H1 (cell line): ENCODE measurements around the gene ATG16L1. TPM values are rescaled to one million over a fixed set of nuclear protein-coding genes. Genes with fewer than 3 reads are reported as not detected.

Experiments
- CTCF ChIA-PET: fragments of 300-600 bp; sonication (Branson Sonifier 250); formaldehyde crosslinking; loops from one replicate; lab custom pipeline; 2021; ENCODE audit not compliant: partially characterized antibody; lab: Charles Lee
- POLR2A ChIA-PET: fragments of 300-600 bp; sonication (Branson Sonifier 250); formaldehyde crosslinking; loops from one replicate; lab custom pipeline; 2021; ENCODE audit warnings: inconsistent platforms; ENCODE audit not compliant: partially characterized antibody; lab: Charles Lee
- DNase-seq, 2 experiments: peaks; one replicate each; pipeline versions ENCODE4 v3.0.0 to v3.0.0-alpha.2; 2010 to 2022; ENCODE audit warnings: low spot score in 2 of 2, low read depth in 1 of 2, mixed read lengths in 1 of 2
- FAIRE-seq: peaks from 2 replicates; lab custom pipeline; 2011; peaks lifted over from hg19 to GRCh38; lab: Jason Lieb, UNC
- H2AFZ ChIP-seq: 2 replicates; pipeline ENCODE4 v1.8.1; 2012; ENCODE audit warnings: low read length, inconsistent platforms
- H2AK5ac ChIP-seq: 2 replicates; pipeline ENCODE4 v1.6.1; 2013; ENCODE audit warnings: low read depth, low read length
- H2BK120ac ChIP-seq: replicated peaks from 2 replicates; pipeline ENCODE3; 2013; ENCODE audit warnings: low read depth, low read length, inconsistent platforms
- H2BK12ac ChIP-seq: 2 replicates; pipeline ENCODE4 v1.6.1; 2013; ENCODE audit warnings: low read depth, low read length
- H2BK15ac ChIP-seq: 2 replicates; pipeline ENCODE4 v1.6.1; 2013; ENCODE audit warnings: low read length
- H2BK20ac ChIP-seq: 2 replicates; pipeline ENCODE4 v1.6.1; 2013; ENCODE audit warnings: low read length
- H2BK5ac ChIP-seq: 2 replicates; pipeline ENCODE4 v1.6.1; 2013; ENCODE audit warnings: low read depth, low read length
- H3K14ac ChIP-seq: 2 replicates; pipeline ENCODE4 v1.6.1; 2013; ENCODE audit warnings: inconsistent platforms; ENCODE audit not compliant: insufficient read length
- H3K18ac ChIP-seq: 2 replicates; pipeline ENCODE4 v1.6.1; 2013; ENCODE audit warnings: low read length; ENCODE audit errors: extremely low read depth
- H3K23ac ChIP-seq: 2 replicates; pipeline ENCODE4 v1.6.1; 2013; ENCODE audit warnings: inconsistent platforms; ENCODE audit not compliant: insufficient read length
- H3K23me2 ChIP-seq: 2 replicates; pipeline ENCODE4 v1.6.1; 2013; ENCODE audit warnings: low read depth, low read length
- H3K27ac ChIP-seq: 2 replicates; pipeline ENCODE4 v1.6.1; 2011; ENCODE audit warnings: low read depth, low read length, inconsistent platforms
- H3K27me3 ChIP-seq, 4 experiments: replicated peaks in 1 of 4; 1 replicate in 1 of 4; 2 replicates in 3 of 4; pipeline versions ENCODE4 v1.6.1 to v1.8.1; 2011 to 2013; ENCODE audit warnings: low read length in 3 of 4, mild to moderate bottlenecking in 3 of 4, inconsistent platforms in 2 of 4, mixed read lengths in 2 of 4, moderate library complexity in 1 of 4; ENCODE audit not compliant: control insufficient read depth in 3 of 4, insufficient read depth in 3 of 4; ENCODE audit errors: extremely low read depth in 1 of 4
- H3K36me3 ChIP-seq, 4 experiments: 2 replicates each; pipeline versions ENCODE4 v1.6.1 to v1.8.1; 2011 to 2013; ENCODE audit warnings: mild to moderate bottlenecking in 4 of 4, low read length in 3 of 4, moderate library complexity in 2 of 4, control low read depth in 1 of 4, inconsistent platforms in 1 of 4; ENCODE audit not compliant: insufficient read depth in 4 of 4, control insufficient read depth in 2 of 4
- H3K4ac ChIP-seq: replicated peaks from 2 replicates; pipeline ENCODE3; 2013; ENCODE audit warnings: low read length, low read depth, mixed read lengths, inconsistent platforms; ENCODE audit not compliant: insufficient read length
- H3K4me1 ChIP-seq, 4 experiments: replicated peaks in 1 of 4; 1 replicate in 1 of 4; 2 replicates in 3 of 4; pipeline versions ENCODE4 v1.6.1 to v1.8.1; 2011 to 2013; ENCODE audit warnings: low read length in 3 of 4, inconsistent platforms in 2 of 4, mixed read lengths in 1 of 4; ENCODE audit not compliant: insufficient read depth in 4 of 4, control insufficient read depth in 3 of 4
- H3K4me2 ChIP-seq, 2 experiments: 2 replicates each; pipeline versions ENCODE4 v1.6.1 to v1.8.1; 2011 to 2013; ENCODE audit warnings: low read depth in 2 of 2, low read length in 2 of 2, control low read depth in 1 of 2, inconsistent platforms in 1 of 2, mild to moderate bottlenecking in 1 of 2; ENCODE audit not compliant: insufficient read depth in 1 of 2
- H3K4me3 ChIP-seq, 4 experiments: fragments of 200-600, 300-600 bp in 1 of 4; sonication (generic), shearing (Covaris generic), sonication (Bioruptor Twin) in 1 of 4; 2 replicates each; pipeline versions ENCODE4 v1.5.1 to v1.8.1; 2011 to 2016; ENCODE audit warnings: low read length in 4 of 4, low read depth in 3 of 4, control low read depth in 2 of 4, inconsistent platforms in 2 of 4, mild to moderate bottlenecking in 2 of 4, mixed read lengths in 1 of 4, moderate library complexity in 1 of 4; ENCODE audit not compliant: insufficient read depth in 2 of 4; ENCODE audit errors: extremely low read depth in 1 of 4
- H3K56ac ChIP-seq: replicated peaks from 2 replicates; pipeline ENCODE3; 2013; ENCODE audit warnings: low read depth, mild to moderate bottlenecking, mixed read lengths, low read length, inconsistent platforms; ENCODE audit not compliant: insufficient read length
- H3K79me1 ChIP-seq: 2 replicates; pipeline ENCODE4 v1.6.1; 2013; ENCODE audit warnings: low read depth, low read length, control low read depth
- H3K79me2 ChIP-seq, 2 experiments: 2 replicates each; pipeline versions ENCODE4 v1.6.1 to v1.8.1; 2012 to 2013; ENCODE audit warnings: low read length in 2 of 2, mild to moderate bottlenecking in 2 of 2, inconsistent platforms in 1 of 2; ENCODE audit not compliant: insufficient read depth in 2 of 2, control insufficient read depth in 1 of 2
- H3K9ac ChIP-seq, 4 experiments: replicated peaks in 1 of 4; 1 replicate in 1 of 4; 2 replicates in 3 of 4; pipeline versions ENCODE4 v1.6.1 to v1.8.1; 2011 to 2013; ENCODE audit warnings: low read depth in 3 of 4, low read length in 3 of 4, control low read depth in 2 of 4, mild to moderate bottlenecking in 2 of 4, moderate library complexity in 2 of 4, inconsistent platforms in 1 of 4; ENCODE audit errors: extremely low read depth in 1 of 4
- H3K9me3 ChIP-seq, 2 experiments: 2 replicates each; pipeline versions ENCODE4 v1.6.1 to v1.8.1; 2012 to 2013; ENCODE audit warnings: mild to moderate bottlenecking in 2 of 2, moderate library complexity in 2 of 2, control low read depth in 1 of 2, inconsistent platforms in 1 of 2, low read depth in 1 of 2, low read length in 1 of 2, mixed read lengths in 1 of 2; ENCODE audit not compliant: insufficient read depth in 2 of 2
- H4K20me1 ChIP-seq, 2 experiments: replicated peaks in 1 of 2; 2 replicates each; pipeline versions ENCODE3 to v1.8.1; 2011 to 2013; ENCODE audit warnings: inconsistent platforms in 2 of 2, low read length in 2 of 2, mild to moderate bottlenecking in 1 of 2; ENCODE audit not compliant: insufficient read depth in 2 of 2, control insufficient read depth in 1 of 2
- H4K5ac ChIP-seq: 2 replicates; pipeline ENCODE4 v1.6.1; 2013; ENCODE audit warnings: low read length, low read depth, mixed read lengths, inconsistent platforms; ENCODE audit not compliant: insufficient read length
- H4K8ac ChIP-seq: 2 replicates; pipeline ENCODE4 v1.8.0; 2013; ENCODE audit warnings: mild to moderate bottlenecking, moderate library complexity, low read length, inconsistent platforms; ENCODE audit not compliant: insufficient read depth; ENCODE audit errors: extremely low read depth
- H4K91ac ChIP-seq: replicated peaks from 2 replicates; pipeline ENCODE3; 2013; ENCODE audit warnings: low read length, mixed read lengths, inconsistent platforms; ENCODE audit not compliant: insufficient read length
- FOSL1 ChIP-seq: IDR thresholded peaks from 2 replicates; pipeline ENCODE4 v1.6.1; 2011; ENCODE audit warnings: mild to moderate bottlenecking, low read depth, low read length, moderate library complexity; ENCODE audit not compliant: insufficient read depth
- WGBS, 2 experiments: shearing (Covaris generic) in 1 of 2; methylation state at CpG; one replicate each; pipeline versions ENCODE4 v1.1.6 to v1.1.7; 2013 to 2015; ENCODE audit warnings: low lambda C conversion rate in 2 of 2, mixed read lengths in 2 of 2, inconsistent platforms in 1 of 2, low coverage in 1 of 2, missing lambda C conversion rate in 1 of 2; ENCODE audit not compliant: insufficient replicate concordance in 2 of 2, insufficient coverage in 1 of 2, insufficient read length in 1 of 2; ENCODE audit errors: extremely low coverage in 1 of 2, missing lambda C conversion rate in 1 of 2; 5-methylcytosine and 5-hydroxymethylcytosine counted together
- polyA plus RNA-seq, 7 experiments: library from polyadenylated mRNA; depleted of rRNA in 3 of 7; stranded (reverse) in 5 of 7; unstranded in 2 of 7; fragments of >200 nt in 5 of 7; fragments of 200-250 nt in 2 of 7; gene quantifications; 1 replicate in 5 of 7; 2 replicates in 1 of 7; 4 replicates in 1 of 7; pipeline versions ENCODE4 v1.2.1 to v1.2.3, GENCODE V29; 2011 to 2013; ENCODE audit warnings: missing spikeins in 2 of 7, mixed read lengths in 2 of 7
- total RNA-seq: library from RNA; stranded (reverse); fragmentation: NEBNext Ultra II Directional; extraction: Animal tissue kit (Norgen Biotek cat#: 25700); gene quantifications from 2 replicates; pipeline ENCODE4 v1.2.1, GENCODE V29; 2021

ATG16L1 gene
- total and polyA plus RNA-seq, 2 of the 8 experiments (the other 6 are each of a cell fraction or from before 2014, with no cell fraction given): 18.3 to 31.0 TPM

DNA sequence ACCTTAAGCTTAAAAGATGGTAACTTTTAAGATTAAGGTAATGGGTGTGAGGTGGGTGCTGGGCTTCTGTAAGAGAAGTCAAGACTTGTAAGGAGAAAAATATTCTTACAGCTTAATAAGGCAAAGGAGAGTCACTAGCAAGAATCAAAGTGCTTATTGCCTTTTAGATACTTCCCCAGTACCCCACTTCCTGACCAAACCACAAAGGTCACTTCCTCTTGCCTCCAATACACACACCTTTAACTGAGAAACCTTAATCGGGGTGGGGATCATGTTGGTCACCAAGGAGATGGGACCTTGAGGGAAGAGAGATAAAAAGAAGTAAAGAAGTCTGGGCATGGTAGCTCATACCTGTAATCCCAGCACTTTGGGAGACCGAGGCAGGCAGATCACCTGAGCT is 10.6 kb upstream of the ATG16L1 start:
- no peaks in the 10 kb centered on the region for H3K27me3 ChIP-seq
- no peak for TF ChIP-seq FOSL1
- TF ChIP-seq, all 59 proteins: peak for 0
- no peak overlapping the region for H3K4ac ChIP-seq
- no peaks in the 10 kb centered on the region for H3K79me1 ChIP-seq
- H3K27ac ChIP-seq: no peak overlapping the region
- FAIRE-seq (no peak), DNase-seq (no peak)
- H3K79me2 ChIP-seq: no peaks in the 10 kb centered on the region
- H2BK5ac ChIP-seq: no peak overlapping the region
- POLR2A ChIA-PET: no interaction called here
- no peak overlapping the region for H2AK5ac ChIP-seq
- H3K4me1 ChIP-seq: no peaks in the 10 kb centered on the region; a peak in 1 of 7 replicates
- no peak overlapping the region for H3K23ac ChIP-seq
- no peak overlapping the region for H3K9ac ChIP-seq
- no peak overlapping the region for H2BK12ac ChIP-seq
- CTCF ChIA-PET: interaction anchor here (0.7 to 2.2 kb wide), 5 partner anchors 9 to 180 kb away, joined by 3 to 7 read pairs (median 3); no protein-coding TSS in a partner anchor
- no peak overlapping the region for H3K14ac ChIP-seq
- no peaks in the 10 kb centered on the region for H3K9me3 ChIP-seq
- H3K4me2 ChIP-seq: no peak overlapping the region
- H3K18ac ChIP-seq: no peak overlapping the region
- no peak overlapping the region for H2BK120ac ChIP-seq
- no peak overlapping the region for H4K5ac ChIP-seq
- H3K56ac ChIP-seq: no peak overlapping the region
- 90% methylated on average over 2 of the region's 2 CpGs; no CpG with 5 or more reads in 1 of the 2 experiments for WGBS, 2 experiments
- no peak overlapping the region for H2AFZ ChIP-seq
- H4K20me1 ChIP-seq: no peaks in the 10 kb centered on the region
- H2BK15ac ChIP-seq: no peak overlapping the region
- no peak overlapping the region for H4K91ac ChIP-seq
- H3K4me3 ChIP-seq: no peak overlapping the region
- H3K23me2 ChIP-seq: no peaks in the 10 kb centered on the region
- no peaks in the 10 kb centered on the region for H3K36me3 ChIP-seq
- H4K8ac ChIP-seq: no peak overlapping the region
- H2BK20ac ChIP-seq: no peak overlapping the region
